HG03558 (cell line): ENCODE results near the gene NR2C2.

Experiments used
- ATAC-seq: cut with Tn5 transposase; IDR thresholded peaks from one replicate; pipeline ENCODE4 v1.9.1; 2021; ENCODE audit warnings: moderate number of reproducible peaks; ENCODE audit not compliant: unreplicated experiment; ENCODE audit errors: extremely low read depth

Gene NR2C2

GRCh38 chr3:15094187-15094875, 146.9 kb downstream of the NR2C2 start:
- no peak for ATAC-seq

GRCh38 chr3:15096046-15096445, 148.7 kb downstream of the NR2C2 start:
- no peak for ATAC-seq

- ATAC-seq, result no peak
Measured at GRCh38 chr3:15097891-15098290, 150.5 kb downstream of the NR2C2 start.
